Measurements from ENCODE around the gene DDX1.

- TF ChIP-seq EZH2 (IDR thresholded peaks at IDR 0.05): no peak
- no peak for TF ChIP-seq CTCF (IDR thresholded peaks at IDR 0.05)
Observed at GRCh38 chr2:15568874-15569273, 22.8 kb upstream of the DDX1 start.

Data from neural progenitor cell (in vitro differentiated cells).